H9 (cell line): ENCODE results near the gene CSRNP3. TPM values are rescaled to one million over a fixed set of nuclear protein-coding genes. Genes with fewer than 3 reads are reported as not detected.

Experiments
- DNase-seq: peaks from one replicate; pipeline ENCODE4 v3.0.0-alpha.2; 2017
- H2AFZ ChIP-seq: one replicate; pipeline ENCODE4 v1.6.1; 2013; ENCODE audit warnings: mild to moderate bottlenecking, low read length, control low read depth, moderate library complexity
- H2AK5ac ChIP-seq: 2 replicates; pipeline ENCODE4 v1.6.1; 2013; ENCODE audit warnings: low read length, control low read depth, mixed read lengths; ENCODE audit not compliant: insufficient read length
- H2BK120ac ChIP-seq: one replicate; pipeline ENCODE4 v1.6.1; 2013; ENCODE audit warnings: low read depth, mild to moderate bottlenecking, low read length, control low read depth, inconsistent platforms; ENCODE audit not compliant: poor library complexity, severe bottlenecking
- H2BK12ac ChIP-seq: 2 replicates; pipeline ENCODE4 v1.6.1; 2013; ENCODE audit warnings: low read length, control low read depth, mixed read lengths, low read depth; ENCODE audit not compliant: insufficient read length
- H2BK15ac ChIP-seq: 2 replicates; pipeline ENCODE4 v1.6.1; 2013; ENCODE audit warnings: low read depth, low read length, control low read depth
- H2BK20ac ChIP-seq: one replicate; pipeline ENCODE4 v1.6.1; 2013; ENCODE audit warnings: low read depth, mild to moderate bottlenecking, low read length, control low read depth, inconsistent platforms; ENCODE audit not compliant: poor library complexity, severe bottlenecking
- H2BK5ac ChIP-seq: 2 replicates; pipeline ENCODE4 v1.6.1; 2013; ENCODE audit warnings: low read length, control low read depth, mixed read lengths; ENCODE audit not compliant: insufficient read length
- H3K14ac ChIP-seq: 2 replicates; pipeline ENCODE4 v1.6.1; 2013; ENCODE audit warnings: low read length, control low read depth; ENCODE audit not compliant: insufficient read depth
- H3K18ac ChIP-seq: 2 replicates; pipeline ENCODE4 v1.6.1; 2013; ENCODE audit warnings: low read depth, mild to moderate bottlenecking, mixed read lengths, low read length, control low read depth; ENCODE audit not compliant: insufficient read length
- H3K23ac ChIP-seq: 2 replicates; pipeline ENCODE4 v1.6.1; 2013; ENCODE audit warnings: low read length, control low read depth, mixed read lengths, low read depth; ENCODE audit not compliant: insufficient read length
- H3K23me2 ChIP-seq: 2 replicates; pipeline ENCODE4 v1.6.1; 2013; ENCODE audit warnings: low read depth, mild to moderate bottlenecking, mixed read lengths, low read length, control low read depth; ENCODE audit not compliant: insufficient read length, poor library complexity, severe bottlenecking
- H3K27ac ChIP-seq: 2 replicates; pipeline ENCODE4 v1.5.1; 2013; ENCODE audit warnings: low read length, control low read depth, mixed read lengths, low read depth; ENCODE audit not compliant: insufficient read length
- H3K27me3 ChIP-seq: 2 replicates; pipeline ENCODE4 v1.6.1; 2013; ENCODE audit warnings: low read length, control low read depth, inconsistent platforms; ENCODE audit not compliant: insufficient read depth
- H3K4ac ChIP-seq: 2 replicates; pipeline ENCODE4 v1.6.1; 2013; ENCODE audit warnings: low read depth, mild to moderate bottlenecking, control low read depth, inconsistent platforms, low read length, moderate library complexity
- H3K4me1 ChIP-seq: 2 replicates; pipeline ENCODE4 v1.6.1; 2013; ENCODE audit warnings: low read length, control low read depth, inconsistent platforms; ENCODE audit not compliant: insufficient read depth
- H3K4me2 ChIP-seq: 2 replicates; pipeline ENCODE4 v1.6.1; 2013; ENCODE audit warnings: low read length, control low read depth, mixed read lengths; ENCODE audit not compliant: insufficient read length, insufficient read depth
- H3K56ac ChIP-seq: 2 replicates; pipeline ENCODE4 v1.6.1; 2013; ENCODE audit warnings: low read depth, mild to moderate bottlenecking, mixed read lengths, low read length, control low read depth; ENCODE audit not compliant: insufficient read length
- H3K79me1 ChIP-seq: 2 replicates; pipeline ENCODE4 v1.6.1; 2013; ENCODE audit warnings: low read depth, mild to moderate bottlenecking, moderate library complexity, low read length, control low read depth, inconsistent platforms; ENCODE audit not compliant: insufficient read depth, poor library complexity, severe bottlenecking
- H3K79me2 ChIP-seq: 2 replicates; pipeline ENCODE4 v1.6.1; 2013; ENCODE audit warnings: low read length, control low read depth, inconsistent platforms; ENCODE audit not compliant: insufficient read depth
- H3K9ac ChIP-seq: 2 replicates; pipeline ENCODE4 v1.6.1; 2013; ENCODE audit warnings: low read length, control low read depth, mixed read lengths; ENCODE audit not compliant: insufficient read length; ENCODE audit errors: extremely low read depth
- H3K9me3 ChIP-seq: one replicate; pipeline ENCODE4 v1.6.1; 2013; ENCODE audit warnings: low read depth, low read length, inconsistent platforms; ENCODE audit not compliant: control insufficient read depth
- H3T11ph ChIP-seq: one replicate; pipeline ENCODE4 v1.6.1; 2013; ENCODE audit warnings: mild to moderate bottlenecking, low read length, control low read depth, inconsistent platforms
- H4K20me1 ChIP-seq: one replicate; pipeline ENCODE4 v1.6.1; 2013; ENCODE audit not compliant: control insufficient read depth, insufficient read length, insufficient read depth
- H4K5ac ChIP-seq: 2 replicates; pipeline ENCODE4 v1.6.1; 2013; ENCODE audit warnings: low read depth, mild to moderate bottlenecking, mixed read lengths, low read length, control low read depth; ENCODE audit not compliant: insufficient read length
- H4K8ac ChIP-seq: replicated peaks from 2 replicates; pipeline ENCODE4 v1.6.1; 2013; ENCODE audit warnings: low read length, control low read depth, mixed read lengths, low read depth; ENCODE audit not compliant: insufficient read length
- H4K91ac ChIP-seq: 2 replicates; pipeline ENCODE4 v1.6.1; 2013; ENCODE audit warnings: low read depth, mild to moderate bottlenecking, moderate library complexity, mixed read lengths, low read length, control low read depth; ENCODE audit not compliant: insufficient read length
- H3K27ac Mint-ChIP-seq, 3 experiments: 2 replicates in 2 of 3; 3 replicates in 1 of 3; pipeline ENCODE4 v1.8.0; 2020 to 2021; ENCODE audit warnings: mixed read lengths in 3 of 3, mild to moderate bottlenecking in 1 of 3, moderate library complexity in 1 of 3
- H3K27me3 Mint-ChIP-seq: 2 replicates; pipeline ENCODE4 v1.8.0; 2021; ENCODE audit warnings: low read depth, mild to moderate bottlenecking, moderate library complexity, mixed read lengths
- H3K36me3 Mint-ChIP-seq, 3 experiments: 2 replicates in 2 of 3; 3 replicates in 1 of 3; pipeline ENCODE4 v1.8.0; 2020 to 2021; ENCODE audit warnings: low read depth in 3 of 3, mixed read lengths in 3 of 3; ENCODE audit not compliant: insufficient read depth in 1 of 3
- H3K4me1 Mint-ChIP-seq, 2 experiments: 2 replicates each; pipeline ENCODE4 v1.8.0; 2020; ENCODE audit warnings: mixed read lengths in 2 of 2
- H3K4me3 Mint-ChIP-seq, 2 experiments: 2 replicates in 1 of 2; 3 replicates in 1 of 2; pipeline ENCODE4 v1.8.0; 2020 to 2021; ENCODE audit warnings: mild to moderate bottlenecking in 2 of 2, mixed read lengths in 2 of 2, moderate library complexity in 1 of 2
- H3K9me3 Mint-ChIP-seq, 2 experiments: 2 replicates in 1 of 2; 3 replicates in 1 of 2; pipeline ENCODE4 v1.8.0; 2020; ENCODE audit warnings: mild to moderate bottlenecking in 2 of 2, mixed read lengths in 2 of 2, moderate library complexity in 1 of 2
- WGBS: extraction: QIAGEN DNeasy Blood & Tissue Kit; methylation state at CpG from one replicate; pipeline ENCODE4 v1.1.7; 2013; ENCODE audit warnings: missing lambda C conversion rate, low lambda C conversion rate, mixed read lengths; ENCODE audit not compliant: insufficient read length; ENCODE audit errors: extremely low coverage; 5-methylcytosine and 5-hydroxymethylcytosine counted together
- total RNA-seq: library from RNA; stranded (reverse); gene quantifications from 2 replicates; pipeline ENCODE4 v1.2.1, GENCODE V29; 2021
- TF ChIP-seq, protein P1 (sequence below): fragments of 200-600 bp; sonication (generic); conservative IDR thresholded peaks from 3 replicates; pipeline ENCODE4 v1.8.0; 2021; ENCODE audit warnings: antibody characterized with exemption, mild to moderate bottlenecking

The CSRNP3 gene
- total RNA-seq, 1 experiment from 2014 or later, result 3.6 TPM

DNA sequence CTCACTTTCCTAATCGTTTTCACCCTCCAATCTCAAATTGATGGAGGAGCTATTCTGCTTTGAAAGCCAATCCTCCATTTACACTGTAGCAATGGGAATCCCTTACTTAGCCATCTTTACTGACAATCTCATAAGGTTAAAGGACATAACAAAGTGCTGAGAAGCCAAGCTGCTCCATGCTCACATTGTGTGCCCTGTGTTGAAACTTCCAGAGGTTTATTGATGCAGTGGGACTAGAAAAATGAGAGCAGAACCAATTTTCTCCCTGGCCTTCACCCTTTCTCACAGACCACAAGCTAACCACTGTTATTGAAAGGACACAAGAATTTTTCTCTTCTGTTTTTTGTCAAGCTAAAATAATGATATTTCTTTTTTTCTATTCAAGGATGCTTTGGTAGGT lies 63.8 kb downstream of the CSRNP3 start:
- no peak overlapping the region for H2BK5ac ChIP-seq
- no peak overlapping the region for H3K18ac ChIP-seq
- no peak for DNase-seq
- no peak overlapping the region for H2BK12ac ChIP-seq
- no peak overlapping the region for H2BK20ac ChIP-seq
- peaks cover 4% of the 10 kb centered on the region; the same call in 1 of the 2 replicates for H3K4me1 ChIP-seq
- no peak overlapping the region for H4K8ac ChIP-seq
- H3K27me3 ChIP-seq, result peaks cover 2% of the 10 kb centered on the region; the same call in 1 of the 2 replicates
- no peak overlapping the region for H2BK15ac ChIP-seq
- H3K14ac ChIP-seq, result no peak overlapping the region
- no peaks in the 10 kb centered on the region for H3K9me3 ChIP-seq
- H2AK5ac ChIP-seq, result no peak overlapping the region
- H3K9ac ChIP-seq, result no peak overlapping the region
- no peak overlapping the region for H2BK120ac ChIP-seq
- peaks cover 4 to 8% (median 8%) of the 10 kb centered on the region in 3 experiments; a peak in 6 of 7 replicates for H3K36me3 Mint-ChIP-seq
- no peaks in the 10 kb centered on the region for H4K20me1 ChIP-seq
- no peak overlapping the region for H4K91ac ChIP-seq
- H3K79me2 ChIP-seq, result no peaks in the 10 kb centered on the region
- no peaks in the 10 kb centered on the region for H3K23me2 ChIP-seq
- TF ChIP-seq, protein P1, sequence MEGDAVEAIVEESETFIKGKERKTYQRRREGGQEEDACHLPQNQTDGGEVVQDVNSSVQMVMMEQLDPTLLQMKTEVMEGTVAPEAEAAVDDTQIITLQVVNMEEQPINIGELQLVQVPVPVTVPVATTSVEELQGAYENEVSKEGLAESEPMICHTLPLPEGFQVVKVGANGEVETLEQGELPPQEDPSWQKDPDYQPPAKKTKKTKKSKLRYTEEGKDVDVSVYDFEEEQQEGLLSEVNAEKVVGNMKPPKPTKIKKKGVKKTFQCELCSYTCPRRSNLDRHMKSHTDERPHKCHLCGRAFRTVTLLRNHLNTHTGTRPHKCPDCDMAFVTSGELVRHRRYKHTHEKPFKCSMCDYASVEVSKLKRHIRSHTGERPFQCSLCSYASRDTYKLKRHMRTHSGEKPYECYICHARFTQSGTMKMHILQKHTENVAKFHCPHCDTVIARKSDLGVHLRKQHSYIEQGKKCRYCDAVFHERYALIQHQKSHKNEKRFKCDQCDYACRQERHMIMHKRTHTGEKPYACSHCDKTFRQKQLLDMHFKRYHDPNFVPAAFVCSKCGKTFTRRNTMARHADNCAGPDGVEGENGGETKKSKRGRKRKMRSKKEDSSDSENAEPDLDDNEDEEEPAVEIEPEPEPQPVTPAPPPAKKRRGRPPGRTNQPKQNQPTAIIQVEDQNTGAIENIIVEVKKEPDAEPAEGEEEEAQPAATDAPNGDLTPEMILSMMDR, result no peak
- H3K23ac ChIP-seq, result no peak overlapping the region
- H3K4ac ChIP-seq, result no peak overlapping the region
- no peak overlapping the region for H3T11ph ChIP-seq
- H3K9me3 Mint-ChIP-seq, result peaks cover 0 to 4% of the 10 kb centered on the region in 2 experiments; a peak in 1 of 5 replicates
- no peak overlapping the region for H3K56ac ChIP-seq
- WGBS, result no CpG with 5 or more reads among the region's 1 CpG
- H3K4me3 Mint-ChIP-seq, result no peak overlapping the region
- no peak overlapping the region for H2AFZ ChIP-seq
- peaks cover 14 to 22% of the 10 kb centered on the region in 2 experiments for H3K4me1 Mint-ChIP-seq
- H3K79me1 ChIP-seq, result no peaks in the 10 kb centered on the region
- H3K27ac Mint-ChIP-seq, result no peak overlapping the region
- no peak overlapping the region for H3K27ac ChIP-seq
- H3K4me2 ChIP-seq, result no peak overlapping the region
- H4K5ac ChIP-seq, result no peak overlapping the region
- H3K27me3 Mint-ChIP-seq, result no peaks in the 10 kb centered on the region
